ENCODE measurements around the gene PITPNC1. TPM values are rescaled to one million over a fixed set of nuclear protein-coding genes. Genes with fewer than 3 reads are reported as not detected.
"Not testable (repeated sequence)": the region's sequence is repeated elsewhere in the genome, so short reads cannot be mapped to it uniquely, and the experiment has no call there.

Gene PITPNC1
- total RNA-seq, 2 donors from 2014 or later, result 22.3 to 24.3 TPM

DNA sequence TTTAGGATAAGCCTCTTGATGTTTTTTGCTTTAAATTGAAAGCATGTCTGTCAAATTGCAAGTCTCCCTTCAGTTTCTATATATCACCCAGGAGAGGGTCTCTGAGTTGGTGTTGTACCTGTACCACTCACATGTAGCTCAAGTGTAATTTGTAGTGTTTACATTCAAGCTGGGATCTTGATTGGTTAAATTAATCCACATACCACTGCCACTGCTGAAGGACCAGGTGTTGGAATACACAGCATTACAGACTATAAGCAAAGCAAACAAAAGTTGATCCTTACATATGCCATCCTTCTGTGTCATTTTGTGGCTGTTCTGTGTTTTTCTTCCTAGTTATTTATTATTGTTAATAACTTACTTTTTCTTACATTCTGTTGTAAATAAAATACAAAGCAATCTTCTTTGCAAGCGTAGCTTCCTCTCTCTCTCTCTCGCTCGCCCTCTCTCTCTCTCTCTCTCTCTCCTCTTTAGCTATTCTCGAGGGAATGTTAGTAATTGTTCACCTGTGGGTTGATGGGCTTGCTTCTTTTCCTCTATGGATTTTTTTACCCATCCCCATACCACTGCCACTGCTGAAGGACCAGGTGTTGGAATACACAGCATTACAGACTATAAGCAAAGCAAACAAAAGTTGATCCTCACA, 319.9 kb downstream of the PITPNC1 start:
- DNase-seq (ENCODE audit: low spot score), result no peak
- intact Hi-C loops (cut with DNase I), result no loop called here

DNA sequence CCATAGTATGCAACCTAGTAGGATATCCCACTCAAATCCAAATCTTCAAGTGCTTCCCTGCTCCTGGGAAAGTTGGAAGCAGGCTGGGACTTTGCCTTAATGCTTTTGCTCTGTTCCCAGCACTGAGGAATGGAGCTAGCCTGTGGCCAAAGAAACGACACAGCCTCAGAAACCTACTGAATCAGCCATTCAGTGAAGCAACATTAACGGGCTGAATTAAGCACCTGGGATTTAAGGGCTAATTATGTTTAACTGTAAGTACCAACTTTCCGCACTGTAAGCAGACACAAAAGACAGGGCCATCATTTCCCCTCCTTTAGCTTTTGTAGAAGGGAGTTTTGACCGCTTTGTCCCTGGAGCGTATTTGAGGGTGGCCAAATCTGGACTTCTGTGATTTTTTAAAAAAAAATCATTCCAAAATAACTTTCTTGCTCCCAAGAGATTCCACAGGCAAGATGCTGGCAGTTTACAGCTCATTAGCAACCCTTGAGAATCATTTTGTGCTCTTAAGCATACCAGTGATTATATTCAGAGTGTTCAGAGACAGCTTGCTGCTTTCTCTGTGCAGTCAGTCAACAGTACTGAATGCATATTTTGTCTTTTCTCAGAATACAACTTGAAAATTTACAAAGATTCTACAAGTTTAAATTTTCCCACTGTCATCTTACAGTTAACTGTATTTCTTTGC, 323.1 kb downstream of the PITPNC1 start:
- intact Hi-C loops (cut with DNase I), result no loop called here
- no peak for DNase-seq (ENCODE audit: low spot score)

DNA sequence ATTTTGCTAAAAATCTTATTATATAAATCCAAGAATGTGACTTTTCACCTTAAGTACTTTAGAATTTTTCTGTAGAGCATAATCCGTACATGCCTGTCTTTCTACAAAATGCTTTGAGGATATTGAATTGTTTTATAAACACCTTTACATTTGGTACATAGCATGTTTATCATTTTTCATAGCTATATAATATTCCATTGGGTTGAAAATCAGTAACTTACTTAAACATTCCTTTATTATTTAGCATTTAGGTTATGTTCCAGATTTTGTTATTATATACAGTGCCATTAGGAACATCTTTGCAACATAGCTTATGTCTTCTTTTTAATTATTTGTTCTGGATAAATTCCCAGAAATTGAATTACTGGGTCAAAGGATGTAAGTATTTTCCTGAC, 323.6 kb downstream of the PITPNC1 start:
- intact Hi-C loops (cut with DNase I), result no loop called here
- DNase-seq (ENCODE audit: low spot score), result no peak

- intact Hi-C loops (cut with DNase I); DNase-seq (ENCODE audit: low spot score): not testable (repeated sequence)
These were observed 325.8 kb downstream of the PITPNC1 start for GRCh38 chr17:67702861-67703260.

DNA sequence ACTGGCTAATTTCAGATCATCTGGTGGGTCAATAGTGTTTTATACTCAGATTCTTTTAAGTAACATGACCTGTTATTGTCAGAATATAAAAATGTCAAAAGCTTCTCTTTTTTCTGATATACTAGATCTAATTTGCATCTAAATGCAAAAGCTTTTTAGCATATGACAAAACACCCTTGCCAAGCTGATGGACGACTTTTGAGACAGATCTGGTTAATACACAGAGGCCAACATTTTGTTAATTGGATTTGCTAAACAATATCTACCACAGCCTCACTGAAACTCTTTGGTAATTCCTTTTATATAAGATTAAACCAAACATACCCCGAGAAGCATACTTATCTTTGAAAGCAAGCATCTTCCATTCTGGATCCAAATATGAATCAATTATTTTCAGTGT, 330.4 kb downstream of the PITPNC1 start:
- DNase-seq (ENCODE audit: low spot score), result no peak
- intact Hi-C loops (cut with DNase I), result no loop called here

- DNase-seq (ENCODE audit: low spot score), result no peak
- intact Hi-C loops (cut with DNase I), result no loop called here
These were observed 331.3 kb downstream of the PITPNC1 start for GRCh38 chr17:67708378-67708777.

DNA sequence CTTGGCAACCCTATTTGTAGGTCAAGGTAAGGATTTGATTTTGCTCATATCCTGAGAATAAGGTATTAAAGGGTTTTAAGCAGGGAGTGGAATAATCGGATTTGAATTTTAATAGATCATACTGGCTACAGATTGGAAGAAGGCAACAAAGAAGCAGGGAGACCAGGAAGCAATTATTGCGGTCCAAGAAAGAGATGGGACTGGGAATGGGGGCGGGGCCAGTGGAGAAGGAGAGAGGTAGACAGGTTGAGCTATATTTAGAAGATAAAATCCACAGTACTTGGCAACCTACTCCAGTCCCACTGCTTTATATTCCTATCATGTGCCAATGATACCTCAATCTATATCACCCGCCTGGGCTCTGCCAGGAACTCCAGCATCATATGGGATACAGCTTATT, 334.8 kb downstream of the PITPNC1 start:
- intact Hi-C loops (cut with DNase I), result no loop called here
- no peak for DNase-seq (ENCODE audit: low spot score)

GRCh38 chr17:67712375-67712774, 335.3 kb downstream of the PITPNC1 start:
- DNase-seq (ENCODE audit: low spot score), result no peak
- intact Hi-C loops (cut with DNase I), result no loop called here

GRCh38 chr17:67713169-67713568, 336.1 kb downstream of the PITPNC1 start:
- DNase-seq (ENCODE audit: low spot score), result no peak
- intact Hi-C loops (cut with DNase I), result no loop called here

GRCh38 chr17:67716405-67716798, 339.3 kb downstream of the PITPNC1 start:
- intact Hi-C loops (cut with DNase I), result no loop called here
- DNase-seq (ENCODE audit: low spot score), result no peak

DNA sequence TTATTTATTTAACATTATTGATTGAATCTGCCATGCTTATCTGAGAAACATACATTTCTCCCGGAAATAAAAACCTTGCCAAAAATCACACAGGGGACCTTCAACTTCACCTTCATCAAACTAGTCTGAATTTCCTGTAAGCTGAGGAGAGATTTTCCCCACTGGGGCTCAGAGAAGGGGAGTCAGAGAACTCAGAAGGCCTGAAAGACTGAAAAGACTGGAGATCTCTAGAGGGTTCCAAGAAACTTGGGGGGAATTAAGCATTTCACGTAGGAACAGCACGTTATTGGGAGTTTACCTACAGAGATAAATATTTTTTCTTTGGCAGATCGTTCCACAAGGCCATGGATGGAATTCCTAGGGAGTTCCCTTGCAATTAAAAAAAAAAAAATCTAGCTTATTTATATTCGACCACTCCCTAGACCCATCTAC, 340.1 kb downstream of the PITPNC1 start:
- intact Hi-C loops (cut with DNase I), result no loop called here

DNA sequence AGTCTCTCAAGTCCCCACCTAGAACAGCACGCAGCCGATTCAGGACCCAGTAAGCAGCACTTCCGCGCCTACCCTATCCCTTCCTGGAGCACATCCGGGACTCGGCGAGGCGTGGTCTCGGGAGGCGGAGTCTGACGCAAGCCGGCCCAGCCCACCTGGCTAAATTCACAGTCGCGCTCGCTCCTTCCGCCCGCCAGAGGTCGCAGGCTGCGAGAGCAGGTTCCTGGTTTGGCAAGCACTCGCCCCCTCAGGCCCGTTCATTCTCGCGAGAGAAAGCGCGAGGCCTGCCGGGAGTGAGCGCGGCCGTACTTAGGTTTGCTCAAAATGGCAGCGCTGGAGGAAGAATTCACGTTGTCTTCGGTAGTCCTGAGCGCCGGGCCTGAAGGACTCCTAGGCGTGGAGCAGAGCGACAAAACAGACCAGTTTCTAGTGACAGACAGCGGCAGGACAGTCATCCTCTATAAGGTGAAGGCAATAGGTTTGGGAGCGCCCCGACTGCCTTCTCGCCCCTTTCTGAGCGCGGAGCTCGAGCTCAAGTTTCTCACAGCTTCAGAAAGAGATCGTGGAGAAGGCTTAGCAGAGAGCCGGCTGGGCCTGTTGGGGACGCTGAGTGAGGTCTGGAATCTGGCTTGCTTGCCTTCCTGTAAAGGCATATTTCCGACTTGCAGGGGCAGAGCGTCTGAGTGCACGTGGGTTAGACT, 340.7 kb downstream of the PITPNC1 start, which contains the start of gene NOL11:
TSS of gene NOL11 (plus strand) at position 313 of the 701 bp plus-strand sequence. CDS start at position 325, 12 bp downstream.
- DNase-seq (ENCODE audit: low spot score), result peak; percentile 100
- intact Hi-C loops (cut with DNase I), result no loop called here

More for the DNA sequence above, 340.1 kb downstream of the PITPNC1 start:
- DNase-seq (ENCODE audit: low spot score), result no peak

DNA sequence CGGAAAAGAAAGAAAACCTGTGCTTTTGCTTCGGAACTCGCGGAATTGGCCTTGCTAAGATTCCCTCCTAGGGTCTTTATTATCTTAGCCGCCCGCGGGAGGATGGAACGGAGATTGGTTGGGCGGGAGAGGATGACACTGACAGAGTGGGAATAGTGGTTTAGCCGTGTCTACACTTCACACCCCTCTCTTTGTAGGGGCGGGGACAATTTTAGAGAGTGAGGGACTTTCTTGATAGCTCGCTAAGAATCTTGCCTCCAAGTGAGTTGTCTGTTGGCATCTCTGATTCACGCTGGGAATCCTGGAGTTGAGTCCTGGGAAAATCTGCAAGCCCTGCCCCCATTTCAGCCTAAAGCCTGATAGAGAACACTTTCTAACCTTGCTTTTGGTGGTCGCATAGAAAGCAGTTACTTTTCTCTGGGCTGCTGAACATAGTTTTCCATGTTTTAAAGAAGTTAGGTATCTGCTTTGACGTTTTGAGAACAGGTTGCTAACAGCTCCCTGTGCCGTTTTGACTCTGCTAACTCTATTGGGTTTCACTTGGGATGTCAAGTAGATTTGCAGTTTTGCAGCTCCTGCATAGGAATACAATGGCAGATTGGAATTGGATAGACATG, 341.4 kb downstream of the PITPNC1 start:
- intact Hi-C loops (cut with DNase I), result no loop called here
- no peak for DNase-seq (ENCODE audit: low spot score)

GRCh38 chr17:67725373-67725791, 348.3 kb downstream of the PITPNC1 start:
- no peak for DNase-seq (ENCODE audit: low spot score)
- intact Hi-C loops (cut with DNase I), result no loop called here

DNA sequence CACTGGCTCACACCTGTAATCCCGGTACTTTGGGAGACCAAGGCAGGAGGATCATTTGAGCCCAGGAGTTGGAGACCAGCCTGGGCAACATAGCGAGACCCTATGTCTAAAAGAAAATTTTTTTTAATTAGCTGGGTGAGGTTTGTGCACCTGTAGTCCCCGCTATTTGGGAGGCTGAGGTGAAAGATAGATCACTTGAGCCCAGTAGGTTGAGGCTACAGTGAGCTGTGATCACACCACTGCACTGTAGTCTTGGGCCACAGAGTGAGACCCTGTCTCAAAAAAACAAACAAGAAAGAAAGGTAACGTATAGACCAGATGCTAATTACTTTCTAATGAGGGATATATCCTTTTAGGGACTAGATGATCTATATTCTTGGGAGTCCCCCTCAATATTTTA, 348.7 kb downstream of the PITPNC1 start:
- intact Hi-C loops (cut with DNase I), result no loop called here
- no peak for DNase-seq (ENCODE audit: low spot score)

DNA sequence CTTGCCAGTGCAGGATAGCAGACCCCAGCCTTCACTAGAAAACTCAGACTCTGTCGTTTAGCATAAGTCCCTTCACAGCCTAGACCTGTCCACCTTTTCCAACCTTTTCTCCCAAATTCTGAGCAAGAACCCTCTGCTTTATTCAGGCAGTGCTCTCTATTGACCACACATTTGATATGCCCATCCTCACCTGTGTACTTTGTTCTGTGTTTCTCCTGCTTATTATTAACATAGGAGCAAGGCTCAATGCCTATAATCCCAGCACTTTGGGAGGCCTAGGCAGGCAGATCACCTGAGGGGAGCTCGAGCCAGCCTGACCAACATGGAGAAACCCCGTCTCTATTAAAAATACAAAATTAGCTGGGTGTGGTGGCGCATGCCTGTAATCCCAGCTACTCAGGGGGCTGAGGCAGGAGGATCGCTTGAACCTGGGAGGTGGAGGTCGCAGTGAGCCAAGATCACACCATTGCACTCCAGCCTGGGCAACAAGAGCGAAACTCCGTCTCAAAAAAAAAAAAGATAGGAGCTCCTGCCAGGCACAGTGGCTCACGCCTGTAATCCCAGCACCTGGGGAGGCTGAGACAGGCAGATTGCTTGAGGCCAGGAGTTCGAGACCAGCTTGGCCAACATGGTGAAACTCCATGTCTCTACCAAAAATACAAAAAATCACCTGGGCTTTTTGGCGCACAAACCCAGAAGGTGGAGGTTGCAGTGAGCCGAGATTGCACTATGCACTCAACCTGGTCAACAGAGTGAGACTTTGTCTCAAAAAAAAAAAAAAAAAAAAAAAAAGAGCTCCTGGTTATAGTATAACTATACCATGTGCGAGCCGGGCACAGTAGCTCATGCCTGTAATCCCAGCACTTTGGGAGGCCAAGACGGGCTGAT, 350.3 kb downstream of the PITPNC1 start:
- intact Hi-C loops (cut with DNase I); DNase-seq (ENCODE audit: low spot score): not testable (repeated sequence)

- intact Hi-C loops (cut with DNase I), result no loop called here
- DNase-seq (ENCODE audit: low spot score), result no peak
These were observed 352.8 kb downstream of the PITPNC1 start for GRCh38 chr17:67729903-67730302.

GRCh38 chr17:67730731-67731130, 353.6 kb downstream of the PITPNC1 start:
- no peak for DNase-seq (ENCODE audit: low spot score)
- intact Hi-C loops (cut with DNase I), result no loop called here

DNA sequence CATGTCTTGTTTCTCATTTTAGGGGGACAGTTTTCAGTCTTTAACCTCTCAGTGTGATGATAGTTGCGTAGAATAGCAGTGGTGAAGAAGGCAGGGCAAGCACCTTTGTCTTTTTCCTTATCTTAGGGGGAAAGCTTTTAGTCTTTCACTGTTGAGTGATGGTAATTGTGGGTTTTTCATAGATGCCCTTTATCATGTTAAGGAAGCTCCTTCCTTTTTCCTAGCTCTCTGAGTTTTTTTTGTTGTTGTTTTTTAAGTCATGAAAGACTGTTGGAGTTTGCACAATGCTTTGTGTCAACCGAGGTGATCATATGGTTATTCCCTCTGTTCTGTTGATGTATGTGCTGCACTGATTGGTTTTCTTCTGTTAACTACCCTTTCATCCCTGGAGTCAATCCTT, 356.4 kb downstream of the PITPNC1 start:
- no peak for DNase-seq (ENCODE audit: low spot score)
- intact Hi-C loops (cut with DNase I), result no loop called here

Data from posterior vena cava (tissue), 2 donors.